NCI-H2107 treated with DMSO at 0.1 percent for 48 hours (cell line): Measurements from ENCODE around the gene NF1.
"Not testable (repeated sequence)": the region's sequence is repeated elsewhere in the genome, so short reads cannot be mapped to it uniquely, and the experiment has no call there.

ENCODE experiments used
- DNase-seq: peaks from one replicate; lab custom pipeline; 2025; ENCODE audit not compliant: unreplicated experiment; lab: John Stamatoyannopoulos, UW

The NF1 gene

DNA sequence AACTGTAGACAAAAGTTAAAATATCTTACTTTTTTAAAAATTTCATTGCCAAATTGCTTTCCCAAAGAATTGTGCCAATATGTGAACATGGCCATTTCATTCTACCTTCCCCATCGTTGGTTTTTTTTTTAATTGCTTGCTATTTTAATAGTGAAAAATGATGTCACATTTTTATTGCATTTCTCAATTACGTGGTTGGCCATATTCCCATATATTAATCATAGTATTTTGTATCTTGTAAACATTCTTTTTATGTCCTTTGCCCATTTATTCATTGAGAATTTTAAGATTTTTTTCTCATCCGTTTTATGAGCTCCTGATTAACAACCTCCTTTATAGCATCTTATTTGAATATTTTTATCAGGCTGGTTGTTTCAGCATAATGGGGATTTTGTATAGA lies 195.0 kb downstream of the NF1 start:
- DNase-seq: no peak

- no peak for DNase-seq
These were observed 197.0 kb downstream of the NF1 start for GRCh38 chr17:31291820-31292219.

DNA sequence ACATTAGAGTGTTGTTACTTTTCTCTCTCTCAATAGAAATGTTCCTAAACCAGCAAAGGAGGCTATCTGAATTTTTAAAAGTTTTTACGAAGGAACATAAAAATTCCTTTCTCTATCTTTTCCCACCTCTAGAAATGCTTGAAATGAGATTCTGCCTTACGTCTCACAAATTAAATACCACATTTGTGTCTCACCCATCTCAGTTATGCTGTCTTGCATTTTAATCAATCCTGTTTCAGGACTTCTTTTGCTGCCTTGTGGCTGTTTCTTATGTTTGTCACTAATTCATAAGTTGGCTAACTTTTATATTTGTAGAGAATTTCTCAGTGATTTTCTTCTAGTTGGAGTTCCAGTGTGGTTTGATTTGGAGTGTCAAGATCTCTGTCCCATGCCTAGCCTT lies 198.8 kb downstream of the NF1 start:
- no peak for DNase-seq

DNA sequence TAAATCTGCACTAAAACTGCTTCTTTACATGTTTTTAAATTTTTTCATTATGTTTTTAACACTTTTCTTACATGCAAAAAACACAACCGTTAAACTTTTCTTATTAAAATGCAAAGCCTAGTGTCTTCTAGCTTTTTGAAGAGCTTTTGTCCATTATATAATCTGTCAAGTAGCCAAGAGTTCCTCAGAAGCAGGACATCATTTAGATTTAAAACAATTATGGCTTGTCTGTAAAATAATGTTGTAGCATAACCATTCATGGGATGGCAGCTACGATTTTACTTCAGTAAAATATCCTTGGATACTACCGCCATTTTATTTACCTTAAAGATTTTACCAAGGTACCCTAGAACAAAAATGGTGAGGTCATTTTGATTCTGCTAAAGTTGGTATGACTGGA lies 199.5 kb downstream of the NF1 start:
- DNase-seq: no peak

DNA sequence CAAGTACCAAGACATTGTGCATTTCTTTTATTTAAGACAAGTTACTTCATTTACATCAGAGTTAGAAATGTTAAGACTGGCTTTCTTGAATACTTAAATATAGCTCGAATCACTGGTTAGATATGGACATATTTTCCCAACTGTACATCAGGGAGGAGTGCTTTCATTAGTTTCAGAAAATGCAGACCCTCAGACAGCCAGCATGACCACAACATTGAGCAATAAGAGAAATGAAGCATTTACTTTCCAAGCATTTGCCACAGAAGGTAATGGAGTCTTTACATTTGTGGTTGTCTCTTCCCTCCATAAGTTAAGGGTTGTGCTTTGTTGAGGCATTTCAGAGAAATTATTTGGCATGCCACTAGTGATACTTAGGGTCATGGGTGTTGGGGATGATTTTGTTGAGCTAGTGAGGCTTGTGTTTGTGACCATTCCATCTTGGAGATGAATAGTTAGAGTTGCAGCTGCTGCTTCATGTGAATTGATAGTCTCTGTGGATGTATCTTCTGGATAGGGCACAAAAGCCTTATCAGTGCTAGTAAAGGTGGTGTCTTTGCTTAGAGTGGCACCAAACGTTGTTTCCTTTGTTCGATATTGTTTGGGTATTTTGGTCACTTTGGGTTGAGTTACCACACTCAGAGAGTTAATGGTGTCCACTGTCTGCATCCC lies 200.2 kb downstream of the NF1 start:
- DNase-seq: no peak

DNA sequence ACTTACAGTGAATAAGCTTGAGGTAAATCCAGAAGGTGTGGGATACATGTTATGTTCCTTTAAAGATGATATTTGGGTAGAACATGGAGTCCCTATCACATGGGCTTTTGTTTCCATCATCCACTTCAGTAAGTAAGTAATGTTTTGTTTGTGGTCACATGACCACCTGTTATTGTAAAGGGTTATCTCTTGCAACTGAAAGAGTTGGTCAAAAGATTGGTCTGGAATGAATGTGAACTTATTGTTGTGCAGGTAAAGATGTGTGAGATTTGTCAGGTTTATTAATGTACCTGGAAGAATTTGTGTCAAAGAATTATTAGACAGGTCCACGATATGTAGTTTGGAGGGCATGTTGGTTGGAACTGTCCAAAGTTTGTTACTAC lies 200.7 kb downstream of the NF1 start:
- no peak for DNase-seq

DNA sequence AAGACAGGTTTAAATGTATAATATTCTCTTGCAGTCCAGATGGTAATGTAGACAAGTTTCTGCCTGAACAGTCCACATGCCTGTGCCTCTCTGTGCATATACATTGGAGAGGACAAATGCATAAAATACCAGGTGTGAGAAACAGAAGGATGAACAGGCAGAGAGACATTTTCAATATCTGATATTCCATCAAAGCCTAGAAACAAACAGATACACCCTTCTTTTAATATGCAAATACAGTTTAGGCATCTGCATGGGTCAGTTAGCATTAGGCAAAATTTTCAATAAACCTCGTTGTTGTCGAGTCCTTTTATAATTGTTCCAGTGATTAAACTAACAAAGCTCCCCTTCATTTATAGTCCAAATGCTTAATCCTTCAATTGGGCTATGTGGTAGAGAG lies 201.4 kb downstream of the NF1 start:
- DNase-seq: no peak

DNA sequence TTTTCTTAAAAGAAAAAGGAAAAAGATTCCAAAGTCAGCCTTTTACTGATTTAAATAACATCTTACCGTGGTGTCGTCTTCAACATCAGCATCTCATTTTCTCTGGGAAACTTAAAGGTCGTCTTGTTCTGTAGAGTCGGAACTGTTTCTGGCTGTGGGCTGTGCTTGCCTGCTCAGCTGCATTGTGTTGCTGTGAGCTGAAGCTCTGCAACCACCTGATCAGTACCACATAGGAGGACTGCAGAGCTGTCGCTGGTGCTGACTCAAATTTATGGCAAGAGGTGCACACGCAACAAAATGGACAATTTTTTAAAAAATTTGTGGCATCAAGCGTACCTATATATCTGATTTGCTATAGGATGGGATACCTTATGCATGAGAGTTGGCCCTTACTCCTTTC lies 202.3 kb downstream of the NF1 start, which contains the start of gene OMG:
Gene OMG, minus strand, starts transcription at position 150 of the 400 bp plus-strand sequence. CDS start 908 bp downstream, outside the sequence.
- DNase-seq: no peak

DNA sequence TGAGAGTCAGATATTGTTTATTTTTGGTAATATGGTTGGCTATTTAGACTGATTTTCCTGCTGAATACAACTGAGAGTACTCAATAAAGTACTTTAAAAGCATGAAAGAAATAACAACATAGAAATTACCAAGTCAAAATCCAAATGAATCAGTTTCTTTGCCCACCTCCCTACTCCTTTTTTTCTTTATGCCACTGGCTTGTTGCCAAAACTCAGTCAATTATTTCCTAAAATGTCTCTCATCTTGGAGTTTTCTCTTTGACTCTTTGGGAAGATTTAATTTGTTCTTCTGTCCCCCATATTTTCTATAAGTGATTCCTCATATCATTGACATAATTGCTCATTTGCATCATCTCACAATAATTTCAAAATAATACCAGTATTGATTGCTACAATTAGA lies 204.8 kb downstream of the NF1 start:
- no peak for DNase-seq

DNA sequence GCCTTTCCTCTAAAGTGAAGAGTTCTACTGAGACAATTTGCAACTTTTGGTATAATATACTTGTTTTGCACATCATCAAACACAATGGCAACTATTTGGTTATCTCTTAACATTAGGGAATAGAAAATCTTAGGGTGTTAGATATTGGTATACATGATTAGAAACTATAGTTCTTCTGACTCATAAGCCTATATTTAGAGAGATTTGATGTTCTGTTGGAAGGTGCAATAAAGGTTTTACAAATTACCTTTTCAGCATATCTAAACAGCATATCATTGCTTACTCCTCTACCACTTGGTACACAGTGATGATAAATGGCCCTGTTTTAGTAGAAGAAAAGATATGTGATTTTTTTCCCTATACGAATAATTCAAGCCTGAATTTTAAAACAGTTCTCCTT lies 212.9 kb downstream of the NF1 start:
- no peak for DNase-seq

DNA sequence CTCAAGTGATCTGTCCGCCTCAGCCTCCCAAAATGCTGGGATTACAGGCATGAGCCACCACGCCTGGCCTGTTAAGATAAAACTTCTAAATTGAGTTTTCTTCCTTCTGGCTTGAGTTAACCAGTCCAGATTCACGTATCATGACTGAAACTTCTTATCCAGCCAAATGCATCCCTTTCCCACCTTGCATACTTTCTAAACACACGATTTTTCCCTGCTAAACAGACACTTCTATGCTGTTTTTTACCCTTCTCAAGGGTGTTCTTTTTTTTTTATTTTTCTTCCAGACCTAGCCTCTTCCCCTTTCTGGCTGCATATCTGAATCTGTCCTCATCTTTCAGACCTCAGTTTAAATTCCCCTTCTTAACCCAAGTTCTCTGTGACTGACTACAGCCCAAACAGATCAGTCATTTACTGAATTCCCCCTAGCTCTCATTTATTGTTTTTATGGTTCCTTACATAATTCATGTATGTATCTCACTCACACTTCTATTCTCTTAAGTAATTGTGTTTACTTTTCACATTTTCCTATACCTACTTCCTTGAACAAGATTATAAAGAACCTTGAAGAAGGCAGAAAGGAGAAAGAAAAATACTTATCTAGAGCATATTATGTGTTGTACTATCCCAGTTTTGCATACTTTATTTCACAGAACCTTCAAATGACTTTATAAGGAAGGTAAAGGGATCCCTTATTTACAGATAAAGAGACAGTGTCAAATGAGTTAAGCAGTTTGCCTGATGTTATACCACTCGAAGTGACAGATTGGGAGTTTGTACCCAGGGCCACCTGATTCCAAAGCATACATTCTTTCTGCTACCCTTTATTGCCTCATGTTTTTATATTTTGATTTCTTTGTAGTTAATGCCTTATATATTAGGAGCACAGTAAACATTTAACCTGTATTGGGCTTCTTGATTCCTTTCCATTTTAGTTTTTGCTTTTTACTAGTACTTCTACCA lies 213.9 kb downstream of the NF1 start:
- DNase-seq: no peak

DNA sequence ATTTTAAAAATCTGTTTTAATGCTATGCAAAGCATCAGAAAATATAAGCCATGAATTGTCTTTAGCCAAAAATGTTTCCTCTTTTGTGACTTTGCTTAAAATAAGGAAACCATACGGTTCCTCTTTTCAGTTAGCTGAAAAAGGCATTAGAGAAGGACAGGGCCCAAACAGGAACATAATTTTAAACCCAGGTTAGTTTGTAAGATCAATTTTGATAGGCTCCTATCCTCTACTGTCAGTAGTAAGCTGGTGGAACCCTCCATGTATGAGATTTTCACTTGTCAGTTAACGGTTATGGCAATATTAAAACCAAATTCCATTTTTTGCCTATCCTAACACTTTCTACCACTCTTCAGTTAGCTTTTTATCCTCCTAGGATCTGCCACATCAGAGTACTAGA lies 214.8 kb downstream of the NF1 start:
- DNase-seq: no peak

DNA sequence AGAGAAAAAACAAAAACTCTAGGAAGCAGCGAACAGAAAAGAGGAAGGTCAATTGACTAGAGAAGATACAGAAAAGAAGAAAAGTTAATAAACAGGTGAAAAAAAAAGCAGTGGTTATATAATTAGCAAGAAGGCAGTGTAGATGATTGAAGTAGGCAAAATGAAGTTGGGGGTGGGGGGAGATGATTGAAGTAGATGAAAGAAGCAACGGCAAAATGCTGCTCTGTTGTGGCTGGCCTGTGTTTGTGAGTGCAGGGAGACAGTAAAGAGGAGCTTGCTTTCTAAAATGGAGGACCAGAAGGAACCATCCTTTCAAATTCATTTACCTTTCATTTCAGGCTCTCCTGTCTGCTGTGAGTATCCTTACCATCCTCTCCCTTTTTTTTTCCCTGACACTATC lies 215.5 kb downstream of the NF1 start:
- DNase-seq: no peak

GRCh38 chr17:31310886-31311285 lies 216.1 kb downstream of the NF1 start:
- no peak for DNase-seq

- DNase-seq: no peak
These were observed 216.7 kb downstream of the NF1 start for GRCh38 chr17:31311526-31311925.

DNA sequence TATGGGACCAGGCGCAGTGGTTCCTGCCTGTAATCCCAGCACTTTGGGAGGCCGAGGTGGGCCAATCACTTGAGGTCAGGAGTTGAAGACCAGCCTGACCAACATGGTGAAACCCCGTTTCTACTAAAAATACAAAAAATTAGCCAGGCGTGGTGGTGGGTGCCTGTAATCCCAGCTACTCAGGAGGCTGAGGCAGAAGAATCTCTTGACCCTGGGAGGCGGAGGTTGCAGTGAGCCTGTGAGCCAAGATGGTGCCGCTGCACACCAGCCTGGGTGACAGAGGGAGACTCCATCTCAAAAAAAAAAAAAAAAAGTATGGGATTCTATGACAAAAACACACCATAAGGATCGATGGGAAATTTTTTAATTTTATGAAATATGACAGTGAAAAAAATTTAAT lies 217.4 kb downstream of the NF1 start:
- not testable (repeated sequence) for DNase-seq

- no peak for DNase-seq
These were observed 219.4 kb downstream of the NF1 start, which contains the start of gene EVI2B for GRCh38 chr17:31313982-31314781. TSS of gene EVI2B (minus strand) at chr17:31314054. CDS start at chr17:31305609, 8,445 bp downstream.

DNA sequence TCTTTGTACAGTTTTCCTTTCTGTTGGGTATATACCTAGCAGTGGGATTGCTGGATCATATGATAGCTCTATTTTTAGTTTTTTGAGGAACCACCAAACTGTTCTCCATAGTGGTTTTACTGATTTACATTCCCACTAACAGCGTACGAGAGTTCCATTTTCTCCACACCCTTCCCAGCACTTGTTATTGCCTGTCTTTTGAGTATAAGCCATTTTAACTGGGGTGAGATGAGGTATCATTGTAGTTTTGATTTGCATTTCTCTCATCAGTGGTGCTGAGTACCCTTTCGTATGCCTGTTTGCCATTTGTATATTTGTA lies 220.0 kb downstream of the NF1 start:
- DNase-seq: no peak

DNA sequence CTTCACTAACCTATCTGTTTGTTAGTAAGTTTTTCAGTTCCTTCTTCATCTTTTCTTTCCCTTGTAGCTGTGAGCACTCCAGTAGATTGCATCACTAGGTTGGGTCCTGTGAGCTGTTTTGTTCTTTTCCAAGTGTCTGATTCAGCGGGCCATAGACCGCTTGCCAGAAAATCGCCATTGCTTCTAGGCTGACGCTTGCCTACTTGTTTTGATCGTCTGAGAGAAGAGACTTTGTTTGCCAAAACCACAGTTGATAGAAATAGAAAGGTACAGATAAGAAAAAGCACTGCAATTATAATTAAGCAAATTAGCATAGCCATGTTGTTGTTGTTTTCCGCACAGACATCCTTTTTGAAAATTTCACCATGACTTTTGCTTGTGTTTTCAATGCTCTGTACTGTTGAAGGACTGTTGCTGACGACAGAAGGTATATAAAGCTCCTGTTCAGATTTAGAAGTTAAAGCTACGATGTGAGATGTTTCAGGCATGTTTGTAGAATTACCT lies 223.6 kb downstream of the NF1 start:
- peak; percentile 37 for DNase-seq

- no peak for DNase-seq
These were observed 224.3 kb downstream of the NF1 start for GRCh38 chr17:31318851-31319661.
